ENCODE results near the gene CHMP2A.
"Not testable (repeated sequence)": the region's sequence is repeated elsewhere in the genome, so short reads cannot be mapped to it uniquely, and the experiment has no call there.

CHMP2A gene

DNA sequence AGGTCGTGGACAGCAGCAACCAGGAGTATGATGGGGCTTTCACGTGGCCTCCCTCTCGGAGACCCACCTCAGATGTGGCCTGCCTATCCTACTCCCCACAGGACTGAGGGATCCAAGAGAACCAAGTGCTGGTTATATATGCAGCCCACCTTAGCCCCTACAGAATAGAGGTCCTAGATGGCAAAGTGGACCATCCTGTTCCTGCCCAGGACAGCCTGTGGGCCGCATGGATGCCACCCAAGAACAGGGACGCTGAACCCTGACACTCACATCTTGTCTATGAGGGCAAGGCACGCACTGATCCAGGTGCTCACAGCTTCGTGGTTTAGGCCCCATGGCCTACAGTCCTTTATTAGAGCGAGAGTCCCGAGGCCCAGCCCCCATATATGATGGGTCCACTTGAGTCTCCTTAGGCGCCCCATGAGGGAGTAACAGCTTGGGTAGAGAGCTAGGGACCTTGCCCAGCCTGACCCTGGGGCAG is 41.7 kb downstream of the CHMP2A start:
- Histone ChIP-seq H4K20me1 (ENCODE audit: insufficient read depth) (no peaks in the 10 kb centered on the region), H3K36me3 (ENCODE audit: insufficient read depth) (no peaks in the 10 kb centered on the region), H3K79me2 (ENCODE audit: insufficient read depth, low read depth) (peaks cover 19% of the 10 kb centered on the region), H3K4me3 (IDR thresholded peaks at IDR 0.05; ENCODE audit: insufficient read depth, low read depth, low read length) (no peak overlapping the region), H3K27me3 (ENCODE audit: insufficient read depth, low read depth) (no peaks in the 10 kb centered on the region), H3K9ac (no peak overlapping the region; the same call in 1 of the 2 replicates), H3K4me1 (ENCODE audit: low read depth, poor library complexity, severe bottlenecking) (peaks cover 24% of the 10 kb centered on the region), H3K4me2 (peak overlapping the region; percentile 55; the same call in 1 of the 2 replicates), H2AFZ (ENCODE audit: low read depth) (peak overlapping the region; percentile 68), H3K27ac (no peak overlapping the region)
- no peak for TF ChIP-seq CTCF (conservative IDR thresholded peaks at IDR 0.05; ENCODE audit: low read depth, low read length)

- no peak within 1 kb of the TSS for H3K4me3 ChIP-seq (IDR thresholded peaks at IDR 0.05; ENCODE audit: insufficient read depth, low read depth, low read length)
- H3K27ac ChIP-seq: no peak within 1 kb of the TSS
- H3K9ac ChIP-seq: no peak within 1 kb of the TSS
- H3K4me1 ChIP-seq (ENCODE audit: low read depth, poor library complexity, severe bottlenecking): peaks cover 20% of the 10 kb centered on the region
- H2AFZ ChIP-seq (ENCODE audit: low read depth): no peak within 1 kb of the TSS
- no peak within 1 kb of the TSS for H3K4me2 ChIP-seq
- peaks cover 11% of the 10 kb centered on the region for H3K79me2 ChIP-seq (ENCODE audit: insufficient read depth, low read depth)
- no peaks in the 10 kb centered on the region for H3K27me3 ChIP-seq (ENCODE audit: insufficient read depth, low read depth)
- no peaks in the 10 kb centered on the region for H3K36me3 ChIP-seq (ENCODE audit: insufficient read depth)
- TF ChIP-seq CTCF (conservative IDR thresholded peaks at IDR 0.05; ENCODE audit: low read depth, low read length): no peak
- no peaks in the 10 kb centered on the region for H4K20me1 ChIP-seq (ENCODE audit: insufficient read depth)
These were observed 43.3 kb downstream of the CHMP2A start, which contains the start of gene SLC27A5 for GRCh38 chr19:58511353-58512208. Gene SLC27A5 (minus strand): TSS chr19:58511992. CDS start chr19:58511955, 37 bp downstream.

GRCh38 chr19:58510084-58510862 is 44.6 kb downstream of the CHMP2A start:
- no peak for TF ChIP-seq CTCF (conservative IDR thresholded peaks at IDR 0.05; ENCODE audit: low read depth, low read length)
- Histone ChIP-seq H3K79me2 (ENCODE audit: insufficient read depth, low read depth) (peaks cover 10% of the 10 kb centered on the region), H4K20me1 (ENCODE audit: insufficient read depth) (no peaks in the 10 kb centered on the region), H3K4me1 (ENCODE audit: low read depth, poor library complexity, severe bottlenecking) (peaks cover 14% of the 10 kb centered on the region), H3K4me2 (no peak overlapping the region), H2AFZ (ENCODE audit: low read depth) (no peak overlapping the region), H3K36me3 (ENCODE audit: insufficient read depth) (no peaks in the 10 kb centered on the region), H3K4me3 (IDR thresholded peaks at IDR 0.05; ENCODE audit: insufficient read depth, low read depth, low read length) (no peak overlapping the region), H3K27me3 (ENCODE audit: insufficient read depth, low read depth) (no peaks in the 10 kb centered on the region), H3K9ac (no peak overlapping the region), H3K27ac (no peak overlapping the region)

- Histone ChIP-seq H3K4me1 (ENCODE audit: low read depth, poor library complexity, severe bottlenecking) (peaks cover 8% of the 10 kb centered on the region), H3K9ac (no peak overlapping the region), H3K27ac (no peak overlapping the region), H4K20me1 (ENCODE audit: insufficient read depth) (no peaks in the 10 kb centered on the region), H3K27me3 (ENCODE audit: insufficient read depth, low read depth) (no peaks in the 10 kb centered on the region), H3K4me3 (IDR thresholded peaks at IDR 0.05; ENCODE audit: insufficient read depth, low read depth, low read length) (no peak overlapping the region), H3K79me2 (ENCODE audit: insufficient read depth, low read depth) (peaks cover 4% of the 10 kb centered on the region), H3K4me2 (no peak overlapping the region), H2AFZ (ENCODE audit: low read depth) (no peak overlapping the region), H3K36me3 (ENCODE audit: insufficient read depth) (no peaks in the 10 kb centered on the region)
- TF ChIP-seq CTCF (conservative IDR thresholded peaks at IDR 0.05; ENCODE audit: low read depth, low read length): no peak
These were observed 45.2 kb downstream of the CHMP2A start for GRCh38 chr19:58509731-58510083.

- not testable (repeated sequence) for H3K4me1 ChIP-seq (ENCODE audit: low read depth, poor library complexity, severe bottlenecking); H3K9ac ChIP-seq; H3K4me3 ChIP-seq (IDR thresholded peaks at IDR 0.05; ENCODE audit: insufficient read depth, low read depth, low read length); H3K79me2 ChIP-seq (ENCODE audit: insufficient read depth, low read depth); H4K20me1 ChIP-seq (ENCODE audit: insufficient read depth); H3K4me2 ChIP-seq; H3K27ac ChIP-seq; H2AFZ ChIP-seq (ENCODE audit: low read depth); H3K27me3 ChIP-seq (ENCODE audit: insufficient read depth, low read depth); H3K36me3 ChIP-seq (ENCODE audit: insufficient read depth)
These were observed 47.2 kb downstream of the CHMP2A start for GRCh38 chr19:58507602-58508223.

All from KMS-11 (cell line).